ENCODE data around the gene COL9A3.

Gene COL9A3

GRCh38 chr20:62778601-62779416, 38.0 kb upstream of the COL9A3 start:
- DNase-seq (ENCODE audit: low spot score) (no peak), FAIRE-seq (no peak)

- DNase-seq (ENCODE audit: low spot score) = no peak
- no peak for FAIRE-seq
These were observed 37.5 kb upstream of the COL9A3 start for GRCh38 chr20:62779417-62779685.

- DNase-seq (ENCODE audit: low spot score) (no peak), FAIRE-seq (no peak)
These were observed 36.6 kb upstream of the COL9A3 start for GRCh38 chr20:62780204-62780603.

- no peak for FAIRE-seq
- no peak for DNase-seq (ENCODE audit: low spot score)
These were observed 36.2 kb upstream of the COL9A3 start for GRCh38 chr20:62780696-62781095.

GRCh38 chr20:62782149-62782892, 34.5 kb upstream of the COL9A3 start:
- no peak for DNase-seq (ENCODE audit: low spot score)

GRCh38 chr20:62782893-62783278, 34.0 kb upstream of the COL9A3 start:
- no peak for FAIRE-seq

More at GRCh38 chr20:62782149-62782892, 34.5 kb upstream of the COL9A3 start:
- no peak for FAIRE-seq

GRCh38 chr20:62784497-62784896, 32.4 kb upstream of the COL9A3 start:
- no peak for DNase-seq (ENCODE audit: low spot score)
- FAIRE-seq = no peak

More at GRCh38 chr20:62782893-62783278, 34.0 kb upstream of the COL9A3 start:
- DNase-seq (ENCODE audit: low spot score) = no peak

- FAIRE-seq = no peak
- no peak for DNase-seq (ENCODE audit: low spot score)
These were observed 31.5 kb upstream of the COL9A3 start for GRCh38 chr20:62785393-62785792.

GRCh38 chr20:62786157-62786556, 30.7 kb upstream of the COL9A3 start:
- DNase-seq (ENCODE audit: low spot score) = no peak
- FAIRE-seq = no peak

- FAIRE-seq (no peak), DNase-seq (ENCODE audit: low spot score) (no peak)
These were observed 29.5 kb upstream of the COL9A3 start for GRCh38 chr20:62787321-62787720.

- DNase-seq (ENCODE audit: low spot score) (no peak), FAIRE-seq (no peak)
These were observed 29.0 kb upstream of the COL9A3 start for GRCh38 chr20:62787866-62788265.

GRCh38 chr20:62788607-62789006, 28.2 kb upstream of the COL9A3 start:
- DNase-seq (ENCODE audit: low spot score) = no peak
- no peak for FAIRE-seq

GRCh38 chr20:62790075-62790474, 26.8 kb upstream of the COL9A3 start:
- FAIRE-seq (peak; percentile 97), DNase-seq (ENCODE audit: low spot score) (no peak)

GRCh38 chr20:62791301-62792181, 25.3 kb upstream of the COL9A3 start:
- DNase-seq (ENCODE audit: low spot score) (peak; percentile 91), FAIRE-seq (no peak)

GRCh38 chr20:62792182-62792939, 24.5 kb upstream of the COL9A3 start:
- FAIRE-seq = no peak
- peak; percentile 58 for DNase-seq (ENCODE audit: low spot score)

- DNase-seq (ENCODE audit: low spot score) = no peak
- no peak for FAIRE-seq
These were observed 23.7 kb upstream of the COL9A3 start for GRCh38 chr20:62792940-62793756.

GRCh38 chr20:62793757-62794006, 23.2 kb upstream of the COL9A3 start:
- no peak for DNase-seq (ENCODE audit: low spot score)
- no peak for FAIRE-seq

- FAIRE-seq = peak; percentile 81
- peak; percentile 99 for DNase-seq (ENCODE audit: low spot score)
These were observed 22.7 kb upstream of the COL9A3 start for GRCh38 chr20:62794007-62794724.

GRCh38 chr20:62795023-62795761, 21.7 kb upstream of the COL9A3 start:
- DNase-seq (ENCODE audit: low spot score) (no peak), FAIRE-seq (no peak)
